NCI-H446 (cell line): ENCODE data around the gene MYOD1.

Experiments used
- DNase-seq, 2 experiments: peaks; one replicate each; lab custom pipeline; 2025; lab: John Stamatoyannopoulos, UW

Gene MYOD1

GRCh38 chr11:17750013-17750800 lies 30.8 kb downstream of the MYOD1 start:
- DNase-seq: no peak

DNA sequence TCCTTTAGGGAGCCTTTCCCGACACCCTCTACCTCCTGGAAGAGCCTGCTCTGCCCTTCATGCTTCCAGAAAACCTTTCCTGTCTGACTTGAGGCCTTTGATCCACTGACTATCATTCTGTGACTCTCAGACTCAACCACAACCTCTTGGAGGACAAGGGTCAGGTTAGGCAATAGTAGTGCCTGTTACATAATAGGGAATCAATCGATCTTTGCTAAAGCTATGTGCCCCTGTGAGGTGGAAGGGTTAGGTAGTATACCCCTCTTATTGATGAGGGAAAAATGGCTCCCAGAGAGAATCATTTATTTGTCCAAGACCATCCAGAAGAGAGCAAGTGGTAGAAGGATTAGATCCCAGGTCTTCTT lies 31.4 kb downstream of the MYOD1 start:
- DNase-seq: no peak

GRCh38 chr11:17751558-17751957 lies 32.2 kb downstream of the MYOD1 start:
- DNase-seq: no peak

GRCh38 chr11:17752144-17752543 lies 32.8 kb downstream of the MYOD1 start:
- DNase-seq: no peak

- no peak for DNase-seq
Observed at GRCh38 chr11:17753153-17753552, 33.8 kb downstream of the MYOD1 start.

- no peak for DNase-seq
Observed at GRCh38 chr11:17753641-17754040, 34.3 kb downstream of the MYOD1 start.

DNA sequence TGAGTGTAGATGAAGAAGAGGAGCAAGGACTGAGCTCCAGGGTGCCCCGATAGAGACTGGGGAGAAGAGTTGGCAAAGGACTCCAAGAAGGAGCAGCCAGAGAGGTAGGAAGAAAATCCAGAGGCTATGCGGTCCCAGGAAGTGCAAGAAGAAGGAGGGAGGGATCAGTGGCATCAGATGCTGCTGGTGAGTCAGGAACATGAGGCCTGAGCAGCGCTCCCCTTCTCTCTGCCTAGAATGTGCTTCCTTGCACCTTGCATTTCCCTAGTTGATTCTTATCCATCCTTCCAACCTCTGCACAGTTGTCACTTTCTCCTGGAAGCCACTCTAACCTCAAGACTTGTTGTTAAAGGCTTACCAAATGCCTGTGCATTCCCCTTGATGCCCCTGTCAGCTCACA lies 36.5 kb downstream of the MYOD1 start:
- no peak for DNase-seq

DNA sequence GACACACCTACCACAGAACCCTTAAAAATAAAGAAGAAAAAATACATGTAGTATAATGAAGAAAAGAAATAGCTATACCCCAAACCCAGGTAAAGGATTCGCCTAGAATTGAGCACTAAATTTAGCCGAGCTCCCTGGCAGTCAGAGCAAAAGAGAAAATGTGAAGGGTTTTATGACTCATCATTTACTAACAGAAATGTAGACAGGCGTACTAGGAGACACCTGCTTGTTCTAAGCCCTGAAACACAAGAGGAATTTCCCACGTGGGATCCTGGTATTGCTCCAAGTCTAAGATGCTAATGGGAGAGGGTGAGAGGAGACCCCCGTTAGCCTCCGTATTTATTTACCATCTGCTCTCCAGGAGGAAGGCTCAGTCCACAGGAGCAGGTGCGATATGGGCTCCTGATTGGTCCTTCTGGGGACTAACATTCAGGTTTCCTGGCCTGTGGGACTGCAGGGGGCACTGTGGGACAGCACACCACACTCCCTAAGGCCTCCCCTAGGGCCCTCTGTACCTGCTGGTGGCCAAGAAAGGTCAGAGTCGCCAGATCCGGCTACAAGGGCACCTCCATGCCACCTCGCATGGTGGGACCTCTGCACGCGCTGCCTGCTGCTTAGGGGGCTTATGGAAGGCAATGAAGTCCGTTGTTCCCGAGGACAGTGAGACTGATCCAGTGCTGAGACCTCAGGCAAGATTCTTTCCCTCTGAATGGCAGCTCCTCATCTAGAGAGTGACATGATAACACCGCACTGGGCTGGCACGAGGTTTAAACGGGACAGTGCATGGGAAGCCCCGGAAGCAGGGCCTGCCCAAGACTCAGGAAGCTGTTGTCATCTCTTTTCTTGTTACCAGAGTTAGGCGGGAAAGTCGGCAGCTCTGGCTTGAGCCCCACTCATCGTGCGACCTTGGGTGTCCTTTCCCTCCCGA lies 41.0 kb downstream of the MYOD1 start:
- DNase-seq: peak in 1 of 2 experiments; percentile 13

DNA sequence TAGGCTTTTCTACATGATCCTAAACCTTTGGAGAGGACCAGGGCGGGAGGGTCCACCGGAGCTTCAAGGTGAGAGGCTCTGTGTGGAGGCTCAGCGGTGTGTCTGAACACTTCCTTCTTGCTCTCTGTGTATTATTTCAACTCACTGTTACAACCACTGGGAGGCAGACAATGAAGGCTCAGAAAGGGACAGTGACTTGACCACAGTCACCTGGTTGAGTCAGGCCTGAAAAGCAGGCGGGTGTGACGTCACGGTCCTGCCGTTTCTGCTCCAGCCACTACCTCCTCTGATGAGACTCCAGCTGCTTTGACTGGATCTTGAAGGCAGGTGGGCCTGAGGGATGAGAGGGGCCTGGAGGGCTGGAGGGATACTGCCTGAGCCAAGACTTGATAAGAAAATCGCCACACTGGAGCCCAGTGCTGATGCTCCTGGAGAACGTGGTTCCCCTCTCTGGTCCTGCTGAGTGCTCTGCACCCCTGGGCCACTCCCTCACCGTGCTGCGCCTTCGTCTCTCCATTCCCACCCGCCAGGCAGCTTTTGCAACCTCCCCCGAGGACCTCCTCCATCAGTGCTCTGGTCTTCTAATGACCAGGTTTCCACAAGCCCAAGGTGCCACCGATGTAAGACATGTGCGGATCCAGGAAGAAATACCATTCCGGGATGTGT lies 43.1 kb downstream of the MYOD1 start:
- no peak for DNase-seq

DNA sequence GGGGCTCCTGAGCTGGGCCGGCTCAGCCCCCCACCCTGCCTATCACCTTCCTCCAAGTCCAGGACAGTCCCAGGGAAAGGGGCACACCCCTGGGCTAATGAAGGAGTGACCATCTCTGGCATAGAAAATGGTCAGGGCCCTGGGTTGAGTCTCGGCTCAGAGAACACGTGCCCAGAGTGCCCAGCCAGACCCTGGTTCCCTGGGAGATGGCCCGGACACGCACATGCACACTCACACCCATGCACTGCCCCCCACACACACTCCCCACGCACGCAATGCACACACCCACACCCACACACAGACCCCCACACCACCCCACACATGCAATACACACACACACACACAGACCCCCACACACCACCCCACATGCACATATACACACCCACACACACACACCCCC lies 43.9 kb downstream of the MYOD1 start:
- no peak for DNase-seq

DNA sequence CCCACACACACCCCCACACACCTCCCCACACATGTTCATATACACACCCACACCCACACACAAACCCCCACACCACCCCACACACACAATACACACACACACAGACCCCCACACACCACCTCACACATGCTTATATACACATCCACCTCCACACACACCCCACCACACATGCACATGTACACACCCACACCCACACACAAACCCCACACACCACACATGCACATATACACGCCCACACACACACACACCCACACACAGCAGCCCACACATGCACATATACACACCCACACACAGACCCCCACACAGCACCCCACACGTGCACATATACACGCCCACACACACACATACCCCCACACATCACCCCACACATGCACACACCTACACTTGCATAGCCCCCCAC lies 44.3 kb downstream of the MYOD1 start:
- DNase-seq: no peak

DNA sequence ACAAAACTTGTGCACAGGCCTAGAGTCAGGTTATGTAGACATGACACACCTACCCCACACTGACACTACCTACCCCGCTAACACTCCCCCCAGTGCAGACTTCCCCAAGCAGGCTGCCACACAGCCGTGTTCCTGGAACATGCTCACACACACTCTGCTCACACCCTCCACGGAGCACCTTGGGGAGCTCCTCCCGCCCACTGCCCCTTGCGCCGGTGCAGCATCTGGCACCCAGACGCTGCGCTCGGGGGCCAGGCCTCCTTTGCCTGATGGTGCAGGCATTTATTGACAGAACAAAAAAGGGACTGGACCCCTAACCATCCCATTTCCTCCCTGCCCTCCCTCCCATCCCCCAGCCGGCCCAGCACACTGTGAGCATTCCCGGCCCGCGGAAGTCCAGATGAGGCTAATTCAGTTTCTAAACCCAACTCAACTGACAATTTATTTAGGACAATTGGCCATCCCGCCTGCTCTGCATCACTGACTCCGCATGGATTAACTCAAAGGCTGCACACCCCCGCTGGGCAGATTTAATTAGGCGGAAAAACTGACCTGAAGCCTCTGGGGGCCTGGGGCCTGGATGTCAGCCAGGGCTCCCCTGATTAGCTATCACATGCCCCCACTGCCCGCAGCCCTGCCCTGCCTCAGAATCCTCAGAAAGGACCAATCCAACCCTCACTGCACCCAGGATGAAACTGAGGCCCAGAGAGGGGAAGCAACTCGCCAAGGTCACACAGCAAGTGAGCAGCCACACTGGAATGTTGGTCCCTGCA lies 45.3 kb downstream of the MYOD1 start:
- no peak for DNase-seq

GRCh38 chr11:17765356-17766072 lies 46.1 kb downstream of the MYOD1 start:
- no peak for DNase-seq

DNA sequence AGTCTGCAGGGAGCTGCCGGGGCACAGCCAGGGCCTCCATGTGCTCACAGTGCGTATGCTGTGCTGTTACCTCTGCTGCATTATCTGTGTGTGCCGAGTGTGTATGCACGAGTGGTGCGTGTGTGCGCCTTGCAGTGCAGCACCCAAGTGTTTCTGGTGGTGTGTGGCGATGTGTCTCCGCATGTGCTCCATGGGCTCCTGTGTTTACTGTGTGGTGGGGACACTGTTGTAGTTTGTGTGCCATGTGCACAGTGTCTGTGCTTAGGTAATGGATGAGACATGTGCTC lies 46.6 kb downstream of the MYOD1 start:
- DNase-seq: no peak

DNA sequence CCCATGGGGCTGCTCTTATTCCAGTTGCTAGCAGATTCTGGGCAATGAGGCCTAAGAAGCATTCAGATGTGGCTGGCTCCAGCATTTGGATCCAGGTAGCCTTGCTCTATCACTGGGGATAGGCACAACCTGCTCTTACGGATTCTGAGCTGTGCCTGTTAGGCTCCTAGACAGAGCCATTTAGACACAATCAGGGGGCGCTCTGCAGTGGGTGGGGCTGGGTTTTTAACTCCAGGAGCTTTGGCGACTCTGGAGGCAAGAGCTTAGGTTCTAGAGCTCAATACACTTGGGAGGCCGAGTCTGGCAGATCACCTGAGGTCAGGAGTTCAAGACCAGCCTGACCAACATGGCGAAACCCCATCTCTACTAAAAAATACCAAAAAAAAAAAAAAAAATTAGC lies 47.2 kb downstream of the MYOD1 start:
- no peak for DNase-seq

DNA sequence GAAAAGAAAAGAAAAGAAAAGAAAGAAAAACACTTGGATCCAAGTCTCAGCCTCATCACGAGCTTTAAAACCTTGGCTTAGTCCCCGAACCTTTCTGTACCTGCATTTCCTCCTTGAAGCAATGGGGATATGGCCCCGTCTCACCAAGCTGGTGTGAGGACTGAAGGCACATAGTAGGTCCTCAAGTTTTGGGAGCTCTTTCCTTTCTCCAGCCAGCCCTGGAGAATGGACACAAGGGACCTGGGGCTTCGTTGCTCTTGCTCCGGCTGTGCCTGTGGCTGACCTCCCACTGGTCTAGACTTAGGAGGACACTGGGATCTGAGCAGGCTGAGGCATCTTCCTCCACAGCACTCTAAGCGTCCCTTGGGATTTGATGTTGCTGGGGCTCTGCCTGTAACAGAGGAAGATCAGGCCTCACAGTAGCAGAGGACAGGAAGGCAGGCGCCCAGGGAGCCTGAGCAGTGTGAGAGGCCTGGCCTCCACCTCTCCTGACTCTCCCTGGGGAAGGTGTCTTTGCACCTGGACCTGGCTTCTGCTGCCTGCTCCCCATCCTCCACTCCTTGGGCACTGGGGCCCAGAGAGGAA lies 48.0 kb downstream of the MYOD1 start:
- DNase-seq: peak in 1 of 2 experiments; percentile 12

- DNase-seq: no peak
Observed at GRCh38 chr11:17767914-17768313, 48.5 kb downstream of the MYOD1 start.

GRCh38 chr11:17768547-17768946 lies 49.2 kb downstream of the MYOD1 start:
- DNase-seq: peak; percentile 15 to 17

DNA sequence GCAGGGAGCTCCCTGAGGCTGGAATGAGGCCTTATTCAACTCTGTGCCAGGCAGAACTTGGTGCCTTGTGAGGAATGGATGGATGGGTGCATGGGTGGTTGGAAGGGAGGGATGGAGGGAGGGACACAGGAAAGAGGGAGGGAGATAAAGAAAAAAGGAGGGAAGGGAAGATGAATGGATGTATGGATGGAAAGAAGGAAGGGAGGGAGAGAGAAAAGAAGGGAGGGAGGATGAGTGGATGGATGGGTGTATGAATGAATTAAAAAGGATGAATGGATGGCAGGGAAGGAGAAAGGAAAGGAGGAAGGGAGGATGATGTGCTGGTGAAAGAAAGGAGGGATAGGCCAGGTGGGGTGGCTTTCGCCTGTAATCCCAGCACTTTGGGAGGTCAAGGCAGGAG lies 49.8 kb downstream of the MYOD1 start:
- DNase-seq: no peak

- no peak for DNase-seq
Observed at GRCh38 chr11:17770048-17770652, 50.8 kb downstream of the MYOD1 start.

DNA sequence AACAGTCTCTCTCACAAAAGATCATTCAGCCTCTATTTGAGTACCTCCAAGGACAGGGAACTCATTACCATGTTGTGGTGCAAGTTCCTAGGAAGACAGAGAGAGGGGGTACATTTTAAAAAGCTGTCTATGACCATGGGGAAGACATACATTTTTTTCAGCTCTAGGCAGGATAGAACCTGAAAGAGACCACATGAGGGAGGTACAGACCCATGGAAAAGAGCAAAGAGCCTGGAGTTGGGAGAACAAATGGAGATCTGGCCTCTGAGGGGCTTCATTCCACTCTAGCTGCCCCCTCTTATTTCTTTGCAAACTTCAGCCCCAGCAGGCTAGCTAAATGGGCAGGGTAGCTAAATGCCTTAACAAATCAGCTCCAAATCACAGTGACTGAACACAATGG lies 51.5 kb downstream of the MYOD1 start:
- DNase-seq: no peak
